Fibroblast of lung (primary cell): ENCODE measurements around the gene TRIM39.

Experiments
- CTCF ChIP-seq, 2 donors: IDR thresholded peaks in 1 of 2; conservative IDR thresholded peaks in 1 of 2; 1 replicate in 1 of 2; 2 replicates in 1 of 2; pipeline ENCODE4 v1.5.1; 2011 to 2012; ENCODE audit warnings: low read length in 2 of 2, control low read depth in 1 of 2, inconsistent platforms in 1 of 2, low read depth in 1 of 2, mild to moderate bottlenecking in 1 of 2
- EZH2 ChIP-seq: IDR thresholded peaks from 2 replicates; pipeline ENCODE4 v1.5.1; 2012; ENCODE audit warnings: low read length, control low read depth, mild to moderate bottlenecking; ENCODE audit errors: missing control alignments

GRCh38 chr6:30325150-30325872 is 1.4 kb upstream of the TRIM39 start:
- TF ChIP-seq CTCF (conservative IDR thresholded peaks at IDR 0.05 in 1 of 2, IDR thresholded peaks at IDR 0.05 in 1 of 2; ENCODE audit: low read depth in 1 of 2, low read length in 2 of 2), result no peak
- TF ChIP-seq EZH2, result no peak
